Nephron (organoid): ENCODE results near the gene TMEM244.

Experiments
- H3K27ac Mint-ChIP-seq, 3 experiments: 2 replicates each; pipeline ENCODE4 v1.8.0; 2020; ENCODE audit warnings: mixed read lengths in 3 of 3, mild to moderate bottlenecking in 2 of 3, moderate library complexity in 1 of 3
- H3K27me3 Mint-ChIP-seq: 2 replicates; pipeline ENCODE4 v1.8.0; 2021; ENCODE audit warnings: low read depth, mild to moderate bottlenecking, moderate library complexity, mixed read lengths
- H3K36me3 Mint-ChIP-seq: 2 replicates; pipeline ENCODE4 v1.8.0; 2020; ENCODE audit warnings: low read depth, mixed read lengths
- H3K4me1 Mint-ChIP-seq: 2 replicates; pipeline ENCODE4 v1.8.0; 2020; ENCODE audit warnings: mixed read lengths
- H3K4me3 Mint-ChIP-seq, 3 experiments: 2 replicates each; pipeline ENCODE4 v1.8.0; 2020; ENCODE audit warnings: mild to moderate bottlenecking in 3 of 3, mixed read lengths in 3 of 3, moderate library complexity in 2 of 3
- H3K9me3 Mint-ChIP-seq: 2 replicates; pipeline ENCODE4 v1.8.0; 2020; ENCODE audit warnings: mixed read lengths
- TF ChIP-seq, protein P1 (sequence below), 3 experiments: fragments of 200-600 bp; sonication (generic); IDR thresholded peaks; one replicate each; pipeline ENCODE4 v1.5.0; 2021; ENCODE audit warnings: antibody characterized with exemption in 3 of 3; ENCODE audit not compliant: unreplicated experiment in 3 of 3

TMEM244 gene

DNA sequence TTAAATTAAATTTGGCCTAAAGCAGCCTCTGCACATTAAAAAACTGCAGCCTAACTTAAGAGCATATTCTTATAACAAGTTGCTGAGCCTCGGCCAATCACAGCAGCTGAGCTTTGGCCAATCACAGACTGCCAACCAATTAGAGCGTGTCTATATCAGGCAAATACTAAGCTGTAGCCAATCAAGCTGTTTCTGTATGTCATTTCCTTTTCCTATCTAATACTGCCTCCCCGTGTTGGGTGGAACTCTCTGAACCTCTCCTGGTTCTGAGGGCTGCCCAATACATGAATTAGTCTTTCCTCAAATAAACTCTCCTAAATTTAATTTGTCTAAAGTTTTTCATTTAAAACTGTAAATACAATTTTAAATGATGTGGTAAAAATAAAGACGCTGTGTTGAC lies 3.9 kb upstream of the TMEM244 start:
- H3K4me1 Mint-ChIP-seq: peaks cover 23% of the 10 kb centered on the region

DNA sequence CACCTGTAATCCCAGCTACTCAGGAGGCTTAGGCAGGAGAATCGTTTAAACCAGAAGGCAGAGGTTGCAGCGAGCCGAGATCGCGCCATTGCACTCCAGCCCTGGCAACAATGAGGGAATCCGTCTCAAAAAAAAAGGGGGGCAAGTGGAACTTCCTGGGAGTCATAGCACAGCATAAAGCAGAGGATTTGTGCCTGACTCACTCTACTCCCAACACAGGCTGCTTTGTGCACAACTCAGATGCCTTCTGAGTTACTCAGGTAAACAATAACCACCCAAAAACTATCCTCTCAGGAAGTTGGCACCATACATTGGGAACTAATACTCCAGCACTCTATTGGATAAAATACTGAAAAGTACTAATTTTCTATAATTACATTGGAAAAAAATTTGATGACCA lies 2.5 kb upstream of the TMEM244 start:
- Mint-ChIP-seq H3K4me1 (peaks cover 32% of the 10 kb centered on the region), H3K36me3 (no peaks in the 10 kb centered on the region), H3K4me3 (no peak overlapping the region), H3K27me3 (no peaks in the 10 kb centered on the region), H3K9me3 (peaks cover 4% of the 10 kb centered on the region), H3K27ac (no peak overlapping the region)
- TF ChIP-seq, protein P1, sequence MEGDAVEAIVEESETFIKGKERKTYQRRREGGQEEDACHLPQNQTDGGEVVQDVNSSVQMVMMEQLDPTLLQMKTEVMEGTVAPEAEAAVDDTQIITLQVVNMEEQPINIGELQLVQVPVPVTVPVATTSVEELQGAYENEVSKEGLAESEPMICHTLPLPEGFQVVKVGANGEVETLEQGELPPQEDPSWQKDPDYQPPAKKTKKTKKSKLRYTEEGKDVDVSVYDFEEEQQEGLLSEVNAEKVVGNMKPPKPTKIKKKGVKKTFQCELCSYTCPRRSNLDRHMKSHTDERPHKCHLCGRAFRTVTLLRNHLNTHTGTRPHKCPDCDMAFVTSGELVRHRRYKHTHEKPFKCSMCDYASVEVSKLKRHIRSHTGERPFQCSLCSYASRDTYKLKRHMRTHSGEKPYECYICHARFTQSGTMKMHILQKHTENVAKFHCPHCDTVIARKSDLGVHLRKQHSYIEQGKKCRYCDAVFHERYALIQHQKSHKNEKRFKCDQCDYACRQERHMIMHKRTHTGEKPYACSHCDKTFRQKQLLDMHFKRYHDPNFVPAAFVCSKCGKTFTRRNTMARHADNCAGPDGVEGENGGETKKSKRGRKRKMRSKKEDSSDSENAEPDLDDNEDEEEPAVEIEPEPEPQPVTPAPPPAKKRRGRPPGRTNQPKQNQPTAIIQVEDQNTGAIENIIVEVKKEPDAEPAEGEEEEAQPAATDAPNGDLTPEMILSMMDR (IDR thresholded peaks at IDR 0.05; ENCODE audit: unreplicated experiment in 3 of 3): no peak

More for the DNA sequence above, 3.9 kb upstream of the TMEM244 start:
- H3K9me3 Mint-ChIP-seq: peaks cover 4% of the 10 kb centered on the region
- H3K27ac Mint-ChIP-seq: no peak overlapping the region
- H3K4me3 Mint-ChIP-seq: no peak overlapping the region
- no peaks in the 10 kb centered on the region for H3K36me3 Mint-ChIP-seq
- H3K27me3 Mint-ChIP-seq: no peaks in the 10 kb centered on the region
- TF ChIP-seq, protein P1 (IDR thresholded peaks at IDR 0.05; ENCODE audit: unreplicated experiment in 3 of 3): no peak

DNA sequence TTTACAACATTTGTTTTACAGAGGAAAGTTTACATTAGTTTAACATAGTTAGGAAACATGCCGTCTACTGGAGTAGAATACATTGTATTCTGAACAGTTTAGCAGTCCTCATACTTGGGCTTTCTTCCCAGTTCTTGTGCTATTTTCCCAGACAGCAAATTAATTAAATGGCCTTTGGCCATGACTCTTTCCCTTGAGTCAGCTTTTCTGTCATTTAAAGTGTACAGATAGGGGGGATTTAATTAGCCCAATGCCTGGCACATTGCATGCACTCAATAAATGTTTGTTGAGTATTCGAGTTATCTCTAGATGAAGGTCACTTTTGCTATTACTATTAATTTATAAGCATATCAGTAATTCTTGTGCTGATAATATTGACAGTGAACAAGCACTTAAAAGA lies 1.6 kb downstream of the TMEM244 start:
- Mint-ChIP-seq H3K9me3 (peaks cover 2% of the 10 kb centered on the region), H3K4me1 (peaks cover 24% of the 10 kb centered on the region), H3K27ac (peak overlapping the region; percentile 67 to 93 (median 89)), H3K4me3 (no peak overlapping the region), H3K36me3 (no peaks in the 10 kb centered on the region), H3K27me3 (no peaks in the 10 kb centered on the region)
- TF ChIP-seq, protein P1 (IDR thresholded peaks at IDR 0.05; ENCODE audit: unreplicated experiment in 3 of 3): no peak

DNA sequence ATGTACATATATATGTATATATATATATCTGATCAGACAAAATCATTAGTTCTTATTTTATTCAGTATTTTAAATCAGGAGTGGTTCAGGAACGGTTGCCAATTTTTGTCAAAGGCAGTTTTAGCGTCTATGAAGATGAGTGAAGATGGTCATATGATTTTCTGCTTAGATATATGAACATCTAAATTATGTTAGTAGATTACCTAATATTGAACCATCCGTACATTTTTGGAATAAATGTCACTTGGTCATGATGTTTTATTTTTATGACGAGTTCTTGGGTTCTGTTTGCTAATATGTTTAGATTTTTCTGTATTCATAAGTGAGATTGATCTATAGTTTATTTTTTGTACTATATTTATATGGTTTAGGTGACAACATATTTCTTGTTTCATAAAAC lies 3.3 kb downstream of the TMEM244 start:
- H3K36me3 Mint-ChIP-seq: no peaks in the 10 kb centered on the region
- H3K27ac Mint-ChIP-seq: no peak overlapping the region
- peaks cover 24% of the 10 kb centered on the region for H3K4me1 Mint-ChIP-seq
- no peaks in the 10 kb centered on the region for H3K27me3 Mint-ChIP-seq
- H3K4me3 Mint-ChIP-seq: no peak overlapping the region
- H3K9me3 Mint-ChIP-seq: peaks cover 2% of the 10 kb centered on the region
- TF ChIP-seq, protein P1 (IDR thresholded peaks at IDR 0.05; ENCODE audit: unreplicated experiment in 3 of 3): no peak

DNA sequence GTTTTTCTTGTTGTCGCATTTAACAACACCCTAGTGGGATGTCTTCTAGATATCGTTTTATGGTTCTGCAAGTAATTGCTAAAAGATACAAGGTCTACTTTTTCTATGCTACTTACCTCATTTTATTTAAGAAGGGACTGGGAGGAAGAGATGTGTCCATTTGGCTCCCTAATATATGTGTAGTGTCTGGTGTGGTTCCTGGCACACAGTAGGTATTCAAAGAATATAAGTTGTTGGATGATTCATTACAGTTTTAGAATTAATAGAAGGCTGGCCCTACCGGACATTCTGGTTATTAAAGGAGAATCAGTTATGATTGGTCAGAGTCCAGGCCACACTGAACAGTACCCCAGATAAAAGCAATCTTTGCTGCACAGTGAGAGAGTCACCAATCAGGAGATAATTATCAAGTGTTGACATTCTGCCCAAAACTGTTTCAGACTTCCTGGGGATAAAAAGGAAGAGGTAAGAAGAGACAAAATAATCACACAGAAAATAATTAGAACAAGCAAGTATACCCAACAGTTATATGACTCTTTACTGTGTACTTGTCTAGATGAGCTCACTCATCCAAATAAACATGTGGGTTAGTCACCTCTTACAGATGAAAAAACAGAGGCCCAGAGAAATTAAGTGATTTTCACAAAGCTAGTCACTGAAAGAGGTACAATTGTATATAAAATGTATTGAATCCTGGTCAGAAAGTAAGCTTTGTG lies 7.0 kb downstream of the TMEM244 start:
- Mint-ChIP-seq H3K4me1 (peaks cover 1% of the 10 kb centered on the region), H3K27me3 (no peaks in the 10 kb centered on the region), H3K36me3 (no peaks in the 10 kb centered on the region), H3K9me3 (peaks cover 2% of the 10 kb centered on the region), H3K27ac (no peak overlapping the region), H3K4me3 (no peak overlapping the region)
- TF ChIP-seq, protein P1 (IDR thresholded peaks at IDR 0.05; ENCODE audit: unreplicated experiment in 3 of 3): no peak

DNA sequence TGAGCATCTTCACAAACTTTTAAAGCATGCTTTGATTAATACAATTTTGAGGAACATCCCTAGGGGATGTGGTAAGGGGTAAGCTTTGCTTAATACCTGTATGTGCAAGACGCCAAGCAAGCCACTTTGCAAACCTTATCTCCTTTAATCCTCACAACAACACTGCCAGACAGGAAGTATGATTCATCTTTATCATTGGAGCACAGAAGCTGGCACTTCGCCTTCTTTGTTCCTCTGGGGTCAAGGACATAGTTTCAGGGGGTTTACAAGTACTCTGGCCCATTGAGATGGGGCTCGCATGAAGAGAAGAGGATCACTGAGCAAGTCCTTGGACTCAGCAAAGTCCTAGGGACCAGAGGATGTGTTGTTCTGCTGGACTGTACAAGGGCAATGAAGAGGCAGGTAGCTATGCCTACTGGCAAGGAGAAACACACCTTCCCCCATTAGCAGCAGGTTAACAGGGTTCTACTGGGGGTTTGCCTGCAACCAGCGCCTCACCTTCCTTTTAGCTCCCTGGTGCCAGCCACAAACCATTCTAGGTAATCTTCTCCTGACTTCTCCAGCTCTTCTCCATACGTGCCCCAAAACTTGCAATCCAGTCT lies 8.8 kb downstream of the TMEM244 start:
- TF ChIP-seq, protein P1 (IDR thresholded peaks at IDR 0.05; ENCODE audit: unreplicated experiment in 3 of 3): no peak
- no peak overlapping the region for H3K27ac Mint-ChIP-seq
- H3K4me3 Mint-ChIP-seq: no peak overlapping the region
- H3K4me1 Mint-ChIP-seq: no peaks in the 10 kb centered on the region
- H3K27me3 Mint-ChIP-seq: no peaks in the 10 kb centered on the region
- no peaks in the 10 kb centered on the region for H3K36me3 Mint-ChIP-seq
- peaks cover 2% of the 10 kb centered on the region for H3K9me3 Mint-ChIP-seq
